ENCODE measurements around the gene HTRA1. TPM values are rescaled to one million over a fixed set of nuclear protein-coding genes. Genes with fewer than 3 reads are reported as not detected.

Gene HTRA1
- total RNA-seq, 1 experiment from 2014 or later, result 32.8 TPM

DNA sequence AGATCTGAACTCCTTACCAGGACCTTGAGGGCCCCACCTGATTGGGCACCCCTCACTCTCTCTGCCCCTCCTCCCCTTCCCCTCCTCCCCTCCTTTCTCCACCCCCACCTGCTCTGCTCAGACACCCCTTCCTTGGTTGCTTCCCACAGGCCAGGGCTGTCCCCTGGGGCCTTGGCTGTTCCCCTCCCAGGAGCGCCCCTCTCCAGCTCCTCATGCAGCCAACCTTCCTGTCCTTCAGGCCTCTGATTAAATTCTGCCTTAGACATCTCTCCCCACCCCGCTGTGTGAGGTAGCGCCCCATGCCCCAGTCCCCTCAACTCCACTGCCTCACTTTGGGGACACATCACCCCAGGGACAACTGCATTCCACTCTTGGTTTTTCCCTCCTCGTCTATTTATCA is 32.4 kb downstream of the HTRA1 start:
- DNase-seq (ENCODE audit: low read depth, low spot score) (no peak), ATAC-seq (peak; percentile 44)
- H3K4me1 ChIP-seq (ENCODE audit: control insufficient read depth, insufficient read depth, low read length), result no peaks in the 10 kb centered on the region
- no peaks in the 10 kb centered on the region; the same call in 1 of the 2 replicates for H3K27me3 ChIP-seq (ENCODE audit: control insufficient read depth, insufficient read depth, low read length)
- no TSS peak for BruUV-seq (replicated peaks)
- TF ChIP-seq, protein P1, sequence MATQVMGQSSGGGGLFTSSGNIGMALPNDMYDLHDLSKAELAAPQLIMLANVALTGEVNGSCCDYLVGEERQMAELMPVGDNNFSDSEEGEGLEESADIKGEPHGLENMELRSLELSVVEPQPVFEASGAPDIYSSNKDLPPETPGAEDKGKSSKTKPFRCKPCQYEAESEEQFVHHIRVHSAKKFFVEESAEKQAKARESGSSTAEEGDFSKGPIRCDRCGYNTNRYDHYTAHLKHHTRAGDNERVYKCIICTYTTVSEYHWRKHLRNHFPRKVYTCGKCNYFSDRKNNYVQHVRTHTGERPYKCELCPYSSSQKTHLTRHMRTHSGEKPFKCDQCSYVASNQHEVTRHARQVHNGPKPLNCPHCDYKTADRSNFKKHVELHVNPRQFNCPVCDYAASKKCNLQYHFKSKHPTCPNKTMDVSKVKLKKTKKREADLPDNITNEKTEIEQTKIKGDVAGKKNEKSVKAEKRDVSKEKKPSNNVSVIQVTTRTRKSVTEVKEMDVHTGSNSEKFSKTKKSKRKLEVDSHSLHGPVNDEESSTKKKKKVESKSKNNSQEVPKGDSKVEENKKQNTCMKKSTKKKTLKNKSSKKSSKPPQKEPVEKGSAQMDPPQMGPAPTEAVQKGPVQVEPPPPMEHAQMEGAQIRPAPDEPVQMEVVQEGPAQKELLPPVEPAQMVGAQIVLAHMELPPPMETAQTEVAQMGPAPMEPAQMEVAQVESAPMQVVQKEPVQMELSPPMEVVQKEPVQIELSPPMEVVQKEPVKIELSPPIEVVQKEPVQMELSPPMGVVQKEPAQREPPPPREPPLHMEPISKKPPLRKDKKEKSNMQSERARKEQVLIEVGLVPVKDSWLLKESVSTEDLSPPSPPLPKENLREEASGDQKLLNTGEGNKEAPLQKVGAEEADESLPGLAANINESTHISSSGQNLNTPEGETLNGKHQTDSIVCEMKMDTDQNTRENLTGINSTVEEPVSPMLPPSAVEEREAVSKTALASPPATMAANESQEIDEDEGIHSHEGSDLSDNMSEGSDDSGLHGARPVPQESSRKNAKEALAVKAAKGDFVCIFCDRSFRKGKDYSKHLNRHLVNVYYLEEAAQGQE (IDR thresholded peaks at IDR 0.05; ENCODE audit: insufficient read depth in 1 of 2, low read depth in 2 of 2, low read length in 1 of 2), result no peak
- TF ChIP-seq SIN3A (IDR thresholded peaks at IDR 0.05; ENCODE audit: borderline replicate concordance, insufficient read depth, low read depth, low read length), result no peak
- TF ChIP-seq POLR2AphosphoS5 (IDR thresholded peaks at IDR 0.05; ENCODE audit: low read depth, low read length), result no peak
- TF ChIP-seq TCF7L2 (IDR thresholded peaks at IDR 0.05; ENCODE audit: low read depth, low read length), result no peak
- TF ChIP-seq, protein P2, sequence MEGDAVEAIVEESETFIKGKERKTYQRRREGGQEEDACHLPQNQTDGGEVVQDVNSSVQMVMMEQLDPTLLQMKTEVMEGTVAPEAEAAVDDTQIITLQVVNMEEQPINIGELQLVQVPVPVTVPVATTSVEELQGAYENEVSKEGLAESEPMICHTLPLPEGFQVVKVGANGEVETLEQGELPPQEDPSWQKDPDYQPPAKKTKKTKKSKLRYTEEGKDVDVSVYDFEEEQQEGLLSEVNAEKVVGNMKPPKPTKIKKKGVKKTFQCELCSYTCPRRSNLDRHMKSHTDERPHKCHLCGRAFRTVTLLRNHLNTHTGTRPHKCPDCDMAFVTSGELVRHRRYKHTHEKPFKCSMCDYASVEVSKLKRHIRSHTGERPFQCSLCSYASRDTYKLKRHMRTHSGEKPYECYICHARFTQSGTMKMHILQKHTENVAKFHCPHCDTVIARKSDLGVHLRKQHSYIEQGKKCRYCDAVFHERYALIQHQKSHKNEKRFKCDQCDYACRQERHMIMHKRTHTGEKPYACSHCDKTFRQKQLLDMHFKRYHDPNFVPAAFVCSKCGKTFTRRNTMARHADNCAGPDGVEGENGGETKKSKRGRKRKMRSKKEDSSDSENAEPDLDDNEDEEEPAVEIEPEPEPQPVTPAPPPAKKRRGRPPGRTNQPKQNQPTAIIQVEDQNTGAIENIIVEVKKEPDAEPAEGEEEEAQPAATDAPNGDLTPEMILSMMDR (IDR thresholded peaks at IDR 0.05), result no peak
- no peaks in the 10 kb centered on the region for H3K36me3 ChIP-seq (ENCODE audit: control insufficient read depth, insufficient read depth, low read length)
- H3K9me3 ChIP-seq (ENCODE audit: control insufficient read depth, insufficient read depth, low read depth, low read length), result no peaks in the 10 kb centered on the region
- H3K4me3 ChIP-seq (ENCODE audit: low read depth in 2 of 2, low read length in 2 of 2), result no peak overlapping the region
- in situ Hi-C loops (cut with HindIII; ENCODE audit: low pct_unique_long_range_greater_than_20kb, low sequenced_read_pairs), result no loop called here
- POLR2A ChIA-PET, result no interaction called here
- H3K27ac ChIP-seq (ENCODE audit: low read length), result no peak overlapping the region
- intact Hi-C loops (cut with micrococcal nuclease; ENCODE audit: unreplicated experiment), result no loop called here
- CTCF ChIA-PET, result no interaction called here

DNA sequence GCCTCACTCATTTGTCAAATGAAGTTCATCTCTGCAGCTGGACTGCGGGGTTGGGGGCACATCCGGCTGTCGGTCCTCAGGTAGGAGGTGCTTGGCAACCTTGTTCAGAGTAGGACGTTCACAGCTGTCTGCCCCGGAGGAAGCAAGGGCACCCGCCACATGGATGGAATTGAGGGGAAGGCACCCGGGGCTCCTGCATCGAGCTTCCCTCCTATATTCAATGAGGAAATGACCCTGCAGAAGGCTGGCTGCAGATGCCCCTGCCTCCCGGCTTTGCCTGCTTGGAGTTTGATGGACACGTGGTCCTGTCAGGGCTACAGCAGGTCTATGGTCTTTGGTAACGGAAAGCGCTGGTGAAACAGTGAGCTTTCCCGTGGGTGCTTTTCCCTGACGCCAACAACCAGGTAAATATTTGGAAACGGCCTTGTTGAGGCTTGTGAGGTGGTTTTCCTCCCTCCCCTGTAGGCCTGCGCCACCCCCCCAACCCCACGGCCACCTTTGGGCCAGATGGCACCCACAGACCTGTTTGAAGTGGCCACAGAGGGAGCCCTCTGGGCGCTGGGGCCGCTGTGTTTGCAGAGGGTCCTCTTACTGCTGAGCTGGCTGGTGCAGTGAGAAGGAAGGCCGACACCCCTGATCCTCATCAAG is 32.9 kb downstream of the HTRA1 start:
- ChIA-PET POLR2A (no interaction called here), CTCF (no interaction called here)
- intact Hi-C loops (cut with micrococcal nuclease; ENCODE audit: unreplicated experiment), result no loop called here
- no peaks in the 10 kb centered on the region for H3K36me3 ChIP-seq (ENCODE audit: control insufficient read depth, insufficient read depth, low read length)
- no peak overlapping the region for H3K27ac ChIP-seq (ENCODE audit: low read length)
- no TSS peak for BruUV-seq (replicated peaks)
- ATAC-seq (no peak), DNase-seq (ENCODE audit: low read depth, low spot score) (no peak)
- no peak overlapping the region for H3K4me3 ChIP-seq (ENCODE audit: low read depth in 2 of 2, low read length in 2 of 2)
- H3K9me3 ChIP-seq (ENCODE audit: control insufficient read depth, insufficient read depth, low read depth, low read length), result no peaks in the 10 kb centered on the region
- H3K4me1 ChIP-seq (ENCODE audit: control insufficient read depth, insufficient read depth, low read length), result no peaks in the 10 kb centered on the region
- TF ChIP-seq POLR2AphosphoS5 (IDR thresholded peaks at IDR 0.05; ENCODE audit: low read depth, low read length), result no peak
- TF ChIP-seq SIN3A (IDR thresholded peaks at IDR 0.05; ENCODE audit: borderline replicate concordance, insufficient read depth, low read depth, low read length), result no peak
- TF ChIP-seq, protein P1 (IDR thresholded peaks at IDR 0.05; ENCODE audit: insufficient read depth in 1 of 2, low read depth in 2 of 2, low read length in 1 of 2), result no peak
- in situ Hi-C loops (cut with HindIII; ENCODE audit: low pct_unique_long_range_greater_than_20kb, low sequenced_read_pairs), result no loop called here
- no peaks in the 10 kb centered on the region; the same call in 1 of the 2 replicates for H3K27me3 ChIP-seq (ENCODE audit: control insufficient read depth, insufficient read depth, low read length)
